ENCODE data around the gene CARF. TPM values are rescaled to one million over a fixed set of nuclear protein-coding genes. Genes with fewer than 3 reads are reported as not detected.
A peak's percentile ranks its signal among the peaks of the same experiment; 100 is the strongest.

Gene CARF
- total RNA-seq, 1 donor from 2014 or later: 2.4 TPM

DNA sequence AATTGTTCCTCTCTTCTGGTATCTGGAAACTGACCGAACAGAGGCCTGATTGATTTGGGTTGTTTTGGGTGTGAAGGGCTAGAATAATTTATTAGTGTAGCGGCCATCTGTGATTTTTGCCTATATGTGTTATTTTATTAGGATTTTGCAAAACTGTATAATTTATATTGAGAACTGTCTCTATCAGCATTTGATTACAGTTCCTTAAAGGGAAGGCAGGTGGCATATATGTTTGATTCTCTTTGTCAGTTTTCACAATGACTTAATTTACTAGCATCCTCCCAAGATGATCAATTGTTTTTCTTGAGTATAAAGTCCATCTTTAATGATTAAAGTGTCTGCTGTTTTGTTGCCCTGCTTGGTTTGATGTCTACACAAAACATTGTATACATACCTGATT lies 107.1 kb downstream of the CARF start:
- no peak for DNase-seq (ENCODE audit: low read depth in 2 of 2)

GRCh38 chr2:203021991-203022390 lies 109.9 kb downstream of the CARF start:
- no peak for DNase-seq (ENCODE audit: low read depth in 2 of 2)

- DNase-seq (ENCODE audit: low read depth in 2 of 2): peak; percentile 33 to 48
Measured at GRCh38 chr2:203022751-203023150, 110.7 kb downstream of the CARF start.

DNA sequence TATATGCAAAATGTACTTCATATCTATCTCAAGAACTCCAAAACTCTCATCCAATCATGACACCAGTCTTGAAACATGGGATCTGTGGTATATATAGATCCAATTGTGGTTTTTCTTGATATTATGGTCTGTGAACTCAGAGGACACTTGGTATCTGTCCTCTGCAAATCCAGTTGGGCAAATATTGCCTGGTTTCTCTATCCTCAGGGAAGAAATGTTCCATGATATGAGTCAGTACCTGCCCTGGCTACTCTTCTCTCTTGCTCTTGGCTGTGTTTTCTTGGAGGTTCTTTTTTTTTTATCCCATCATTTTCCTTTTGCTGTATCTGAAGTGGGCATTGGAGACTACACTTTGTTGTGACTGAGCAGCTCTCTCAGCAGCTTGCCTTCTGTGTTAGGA lies 113.5 kb downstream of the CARF start:
- no peak for DNase-seq (ENCODE audit: low read depth in 2 of 2)

GRCh38 chr2:203030545-203030944 lies 118.5 kb downstream of the CARF start:
- DNase-seq (ENCODE audit: low read depth in 2 of 2): no peak

DNA sequence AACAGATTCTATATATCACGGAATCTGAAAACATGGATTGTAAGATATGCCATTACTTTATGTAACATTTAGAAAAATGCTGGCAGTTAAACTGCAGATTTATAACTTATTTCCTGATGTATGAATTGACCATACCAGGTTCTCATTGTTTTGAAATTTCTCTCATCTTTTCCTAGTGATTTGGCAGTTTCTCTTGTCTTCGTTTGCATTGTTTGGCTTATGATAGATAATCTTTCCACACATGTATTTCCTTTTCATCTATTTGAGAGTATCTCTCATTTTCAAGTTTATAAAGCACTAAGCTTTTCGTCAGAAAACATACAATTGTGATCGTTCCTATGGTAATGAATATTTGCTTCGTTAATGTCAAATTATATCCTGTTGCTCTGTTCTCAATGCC lies 118.9 kb downstream of the CARF start:
- peak; percentile 38 to 58 for DNase-seq (ENCODE audit: low read depth in 2 of 2)

GRCh38 chr2:203033395-203033794 lies 121.3 kb downstream of the CARF start:
- no peak for DNase-seq (ENCODE audit: low read depth in 2 of 2)

- no peak for DNase-seq (ENCODE audit: low read depth in 2 of 2)
Measured at GRCh38 chr2:203035879-203036470, 123.9 kb downstream of the CARF start.

Other genes with a start within 250 kb of the CARF start
- 0.77 and 0.89 TPM in 2 replicates for gene ICA1L, start 40.5 kb upstream of the CARF start, total RNA-seq
- gene WDR12, start 602 bp upstream of the CARF start, total RNA-seq: 14.5 and 16.7 TPM in 2 replicates
- gene NBEAL1, start 102.6 kb downstream of the CARF start, total RNA-seq: 20.0 and 20.4 TPM in 2 replicates

All from dermis microvascular lymphatic vessel endothelial cell (primary cell).